ENCODE results near the gene SVOPL.
"Not testable (repeated sequence)": the region's sequence is repeated elsewhere in the genome, so short reads cannot be mapped to it uniquely, and the experiment has no call there.

SVOPL gene

GRCh38 chr7:138701537-138701923, 368 bp upstream of the SVOPL start:
- Histone ChIP-seq H3K27me3 (ENCODE audit: insufficient read depth, insufficient read length) (no peaks in the 10 kb centered on the region), H3K9me3 (ENCODE audit: insufficient read depth, low read length) (no peaks in the 10 kb centered on the region), H3K36me3 (ENCODE audit: insufficient read depth, insufficient read length, low read length) (no peaks in the 10 kb centered on the region), H3K4me1 (ENCODE audit: insufficient read depth, insufficient read length) (no peaks in the 10 kb centered on the region), H3K9ac (ENCODE audit: insufficient read length, low read depth) (no peak overlapping the region), H3K4me3 (ENCODE audit: insufficient read length, low read depth) (no peak overlapping the region)
- TF ChIP-seq ZNF274 (IDR thresholded peaks at IDR 0.05; ENCODE audit: low read depth, low read length), result no peak
- TF ChIP-seq YY1 (IDR thresholded peaks at IDR 0.05; ENCODE audit: insufficient read depth, insufficient read length), result no peak
- TF ChIP-seq SUZ12 (IDR thresholded peaks at IDR 0.05; ENCODE audit: extremely low read depth, insufficient read depth, insufficient read length), result no peak
- DNase-seq (ENCODE audit: low read depth, low spot score), result no peak

- Histone ChIP-seq H3K27me3 (ENCODE audit: insufficient read depth, insufficient read length) (no peaks in the 10 kb centered on the region), H3K9me3 (ENCODE audit: insufficient read depth, low read length) (no peaks in the 10 kb centered on the region), H3K4me1 (ENCODE audit: insufficient read depth, insufficient read length) (no peaks in the 10 kb centered on the region), H3K9ac (ENCODE audit: insufficient read length, low read depth) (no peak overlapping the region), H3K4me3 (ENCODE audit: insufficient read length, low read depth) (no peak overlapping the region), H3K36me3 (ENCODE audit: insufficient read depth, insufficient read length, low read length) (no peaks in the 10 kb centered on the region)
- DNase-seq (ENCODE audit: low read depth, low spot score), result no peak
- TF ChIP-seq YY1 (IDR thresholded peaks at IDR 0.05; ENCODE audit: insufficient read depth, insufficient read length), result no peak
- no peak for TF ChIP-seq SUZ12 (IDR thresholded peaks at IDR 0.05; ENCODE audit: extremely low read depth, insufficient read depth, insufficient read length)
- TF ChIP-seq ZNF274 (IDR thresholded peaks at IDR 0.05; ENCODE audit: low read depth, low read length), result no peak
Measured at GRCh38 chr7:138699661-138700060, 1.5 kb downstream of the SVOPL start.

- Histone ChIP-seq H3K9ac (ENCODE audit: insufficient read length, low read depth) (no peak overlapping the region), H3K4me3 (ENCODE audit: insufficient read length, low read depth) (no peak overlapping the region), H3K4me1 (ENCODE audit: insufficient read depth, insufficient read length) (no peaks in the 10 kb centered on the region), H3K9me3 (ENCODE audit: insufficient read depth, low read length) (no peaks in the 10 kb centered on the region), H3K27me3 (ENCODE audit: insufficient read depth, insufficient read length) (no peaks in the 10 kb centered on the region), H3K36me3 (ENCODE audit: insufficient read depth, insufficient read length, low read length) (no peaks in the 10 kb centered on the region)
- no peak for TF ChIP-seq ZNF274 (IDR thresholded peaks at IDR 0.05; ENCODE audit: low read depth, low read length)
- no peak for TF ChIP-seq YY1 (IDR thresholded peaks at IDR 0.05; ENCODE audit: insufficient read depth, insufficient read length)
- TF ChIP-seq SUZ12 (IDR thresholded peaks at IDR 0.05; ENCODE audit: extremely low read depth, insufficient read depth, insufficient read length), result no peak
- no peak for DNase-seq (ENCODE audit: low read depth, low spot score)
Measured at GRCh38 chr7:138698281-138698680, 2.9 kb downstream of the SVOPL start.

- Histone ChIP-seq H3K4me1 (ENCODE audit: insufficient read depth, insufficient read length) (no peaks in the 10 kb centered on the region), H3K36me3 (ENCODE audit: insufficient read depth, insufficient read length, low read length) (no peaks in the 10 kb centered on the region), H3K27me3 (ENCODE audit: insufficient read depth, insufficient read length) (no peaks in the 10 kb centered on the region), H3K9ac (ENCODE audit: insufficient read length, low read depth) (no peak overlapping the region), H3K4me3 (ENCODE audit: insufficient read length, low read depth) (no peak overlapping the region), H3K9me3 (ENCODE audit: insufficient read depth, low read length) (no peaks in the 10 kb centered on the region)
- no peak for DNase-seq (ENCODE audit: low read depth, low spot score)
- TF ChIP-seq YY1 (IDR thresholded peaks at IDR 0.05; ENCODE audit: insufficient read depth, insufficient read length) (no peak), ZNF274 (IDR thresholded peaks at IDR 0.05; ENCODE audit: low read depth, low read length) (no peak), SUZ12 (IDR thresholded peaks at IDR 0.05; ENCODE audit: extremely low read depth, insufficient read depth, insufficient read length) (no peak)
Measured at GRCh38 chr7:138697535-138698182, 3.5 kb downstream of the SVOPL start.

GRCh38 chr7:138695776-138696175, 5.4 kb downstream of the SVOPL start:
- H3K4me3 ChIP-seq (ENCODE audit: insufficient read length, low read depth); H3K27me3 ChIP-seq (ENCODE audit: insufficient read depth, insufficient read length); H3K9me3 ChIP-seq (ENCODE audit: insufficient read depth, low read length); H3K9ac ChIP-seq (ENCODE audit: insufficient read length, low read depth); H3K36me3 ChIP-seq (ENCODE audit: insufficient read depth, insufficient read length, low read length); DNase-seq (ENCODE audit: low read depth, low spot score); H3K4me1 ChIP-seq (ENCODE audit: insufficient read depth, insufficient read length): not testable (repeated sequence)

GRCh38 chr7:138695106-138695505, 6.1 kb downstream of the SVOPL start:
- TF ChIP-seq ZNF274 (IDR thresholded peaks at IDR 0.05; ENCODE audit: low read depth, low read length), result no peak
- TF ChIP-seq YY1 (IDR thresholded peaks at IDR 0.05; ENCODE audit: insufficient read depth, insufficient read length), result no peak
- TF ChIP-seq SUZ12 (IDR thresholded peaks at IDR 0.05; ENCODE audit: extremely low read depth, insufficient read depth, insufficient read length), result no peak
- no peak overlapping the region for H3K9ac ChIP-seq (ENCODE audit: insufficient read length, low read depth)
- no peak for DNase-seq (ENCODE audit: low read depth, low spot score)

GRCh38 chr7:138691178-138691577, 10.0 kb downstream of the SVOPL start:
- H3K36me3 ChIP-seq (ENCODE audit: insufficient read depth, insufficient read length, low read length), result no peaks in the 10 kb centered on the region
- no peaks in the 10 kb centered on the region for H3K4me1 ChIP-seq (ENCODE audit: insufficient read depth, insufficient read length)
- TF ChIP-seq YY1 (IDR thresholded peaks at IDR 0.05; ENCODE audit: insufficient read depth, insufficient read length) (no peak), ZNF274 (IDR thresholded peaks at IDR 0.05; ENCODE audit: low read depth, low read length) (no peak), SUZ12 (IDR thresholded peaks at IDR 0.05; ENCODE audit: extremely low read depth, insufficient read depth, insufficient read length) (no peak)
- no peaks in the 10 kb centered on the region for H3K27me3 ChIP-seq (ENCODE audit: insufficient read depth, insufficient read length)
- peaks cover 11% of the 10 kb centered on the region; the same call in 1 of the 2 replicates for H3K9me3 ChIP-seq (ENCODE audit: insufficient read depth, low read length)
- H3K9ac ChIP-seq (ENCODE audit: insufficient read length, low read depth), result no peak overlapping the region
- no peak overlapping the region for H3K4me3 ChIP-seq (ENCODE audit: insufficient read length, low read depth)
- no peak for DNase-seq (ENCODE audit: low read depth, low spot score)

More at GRCh38 chr7:138695106-138695505, 6.1 kb downstream of the SVOPL start:
- Histone ChIP-seq H3K9me3 (ENCODE audit: insufficient read depth, low read length) (no peaks in the 10 kb centered on the region), H3K4me1 (ENCODE audit: insufficient read depth, insufficient read length) (no peaks in the 10 kb centered on the region), H3K27me3 (ENCODE audit: insufficient read depth, insufficient read length) (no peaks in the 10 kb centered on the region), H3K4me3 (ENCODE audit: insufficient read length, low read depth) (no peak overlapping the region), H3K36me3 (ENCODE audit: insufficient read depth, insufficient read length, low read length) (no peaks in the 10 kb centered on the region)

Data from NT2/D1 (cell line).